Right atrium auricular region (tissue), 2 donors: Measurements from ENCODE around the gene TBC1D22B. TPM values are rescaled to one million over a fixed set of nuclear protein-coding genes. Genes with fewer than 3 reads are reported as not detected.
"Not testable (repeated sequence)": the region's sequence is repeated elsewhere in the genome, so short reads cannot be mapped to it uniquely, and the experiment has no call there.

Experiments used
- DNase-seq: peaks from one replicate; pipeline ENCODE4 v3.0.0-alpha.2; 2019; ENCODE audit warnings: low spot score
- H3K27ac ChIP-seq, 2 donors: fragments of 200-600 bp; sonication (generic); 1 replicate in 1 of 2; 2 replicates in 1 of 2; pipeline ENCODE4 v1.5.1; 2016 to 2019
- H3K27me3 ChIP-seq, 2 donors: fragments of 200-600 bp; sonication (generic); one replicate each; pipeline versions ENCODE4 v1.5.1 to v1.6.0; 2017 to 2019
- H3K36me3 ChIP-seq: fragments of 200-600 bp; sonication (generic); one replicate; pipeline ENCODE4 v1.5.1; 2016
- H3K4me1 ChIP-seq, 2 donors: fragments of 200-600 bp; sonication (generic); one replicate each; pipeline versions ENCODE4 v1.5.1 to v1.6.0; 2017 to 2019
- H3K4me3 ChIP-seq, 2 donors: fragments of 200-600 bp; sonication (generic); 1 replicate in 1 of 2; 2 replicates in 1 of 2; pipeline ENCODE4 v1.5.1; 2017 to 2019; ENCODE audit warnings: mild to moderate bottlenecking in 1 of 2, moderate library complexity in 1 of 2
- H3K9me3 ChIP-seq, 2 donors: fragments of 200-600 bp; sonication (generic); one replicate each; pipeline ENCODE4 v1.5.1; 2019
- total RNA-seq, 2 donors: library from RNA; depleted of rRNA; stranded (reverse); fragments of >200 nt; gene quantifications; one replicate each; pipeline ENCODE4 v1.1.0, GENCODE V29; 2016
- TF ChIP-seq, protein P1 (sequence below), 2 donors: fragments of 200-600 bp; sonication (generic); IDR thresholded peaks; one replicate each; pipeline ENCODE4 v1.5.1; 2019; ENCODE audit warnings: antibody characterized with exemption in 2 of 2

Gene TBC1D22B
- total RNA-seq, 2 donors from 2014 or later = 7.5 to 9.8 TPM

DNA sequence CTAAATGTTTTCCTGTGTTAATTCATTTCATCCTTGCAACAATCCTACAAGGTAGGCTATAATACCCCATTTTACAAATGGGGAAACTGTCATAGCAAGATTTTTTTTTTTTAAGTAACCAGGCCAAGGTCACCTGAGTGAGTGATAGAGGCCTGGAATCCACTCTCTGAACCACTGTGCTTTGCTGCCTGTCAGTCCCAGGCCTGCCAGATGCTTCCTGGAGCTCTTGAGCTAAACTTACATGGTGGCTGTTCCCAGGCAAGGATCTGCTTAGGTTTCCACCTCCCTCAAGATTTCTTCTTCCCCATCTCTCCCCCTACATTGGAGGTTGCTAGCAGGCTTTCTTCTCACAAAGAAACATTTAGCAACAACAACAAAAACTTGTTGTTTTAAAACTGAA is 63.5 kb downstream of the TBC1D22B start:
- no peaks in the 10 kb centered on the region for H3K9me3 ChIP-seq
- peaks cover 30% of the 10 kb centered on the region for H3K36me3 ChIP-seq
- H3K27ac ChIP-seq = peak overlapping the region; percentile 39 to 68
- TF ChIP-seq, protein P1, sequence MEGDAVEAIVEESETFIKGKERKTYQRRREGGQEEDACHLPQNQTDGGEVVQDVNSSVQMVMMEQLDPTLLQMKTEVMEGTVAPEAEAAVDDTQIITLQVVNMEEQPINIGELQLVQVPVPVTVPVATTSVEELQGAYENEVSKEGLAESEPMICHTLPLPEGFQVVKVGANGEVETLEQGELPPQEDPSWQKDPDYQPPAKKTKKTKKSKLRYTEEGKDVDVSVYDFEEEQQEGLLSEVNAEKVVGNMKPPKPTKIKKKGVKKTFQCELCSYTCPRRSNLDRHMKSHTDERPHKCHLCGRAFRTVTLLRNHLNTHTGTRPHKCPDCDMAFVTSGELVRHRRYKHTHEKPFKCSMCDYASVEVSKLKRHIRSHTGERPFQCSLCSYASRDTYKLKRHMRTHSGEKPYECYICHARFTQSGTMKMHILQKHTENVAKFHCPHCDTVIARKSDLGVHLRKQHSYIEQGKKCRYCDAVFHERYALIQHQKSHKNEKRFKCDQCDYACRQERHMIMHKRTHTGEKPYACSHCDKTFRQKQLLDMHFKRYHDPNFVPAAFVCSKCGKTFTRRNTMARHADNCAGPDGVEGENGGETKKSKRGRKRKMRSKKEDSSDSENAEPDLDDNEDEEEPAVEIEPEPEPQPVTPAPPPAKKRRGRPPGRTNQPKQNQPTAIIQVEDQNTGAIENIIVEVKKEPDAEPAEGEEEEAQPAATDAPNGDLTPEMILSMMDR (IDR thresholded peaks at IDR 0.05) = no peak
- no peak overlapping the region for H3K4me3 ChIP-seq
- no peak for DNase-seq
- peaks cover 0 to 31% of the 10 kb centered on the region in 2 donors for H3K4me1 ChIP-seq
- H3K27me3 ChIP-seq = no peaks in the 10 kb centered on the region

GRCh38 chr6:37321516-37322415 is 64.2 kb downstream of the TBC1D22B start:
- Histone ChIP-seq H3K36me3 (peaks cover 23% of the 10 kb centered on the region), H3K4me3 (no peak overlapping the region), H3K27me3 (no peaks in the 10 kb centered on the region), H3K9me3 (no peaks in the 10 kb centered on the region), H3K27ac (peak overlapping the region in 1 of 2 donors; percentile 68), H3K4me1 (peaks cover 0 to 31% of the 10 kb centered on the region in 2 donors)
- no peak for DNase-seq
- TF ChIP-seq, protein P1 (IDR thresholded peaks at IDR 0.05) = no peak

DNA sequence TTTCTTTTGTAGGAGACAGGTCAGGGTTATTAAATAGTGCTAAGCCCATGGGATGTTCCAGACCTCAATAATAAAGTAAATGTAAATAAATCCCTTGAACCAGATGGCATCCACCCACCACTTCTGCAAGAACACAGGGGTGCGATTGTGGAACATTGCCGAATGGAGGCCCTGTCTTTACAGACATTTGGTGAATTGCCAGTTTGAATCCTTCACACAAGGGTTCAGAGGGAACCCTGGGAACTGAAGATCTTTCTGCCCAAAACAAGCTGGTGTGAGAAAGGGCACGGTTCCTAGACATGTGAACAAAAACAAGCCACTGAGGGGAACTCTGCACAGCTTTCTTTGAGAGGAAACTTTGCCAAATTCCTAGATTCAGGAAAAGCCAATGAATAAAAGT is 66.0 kb downstream of the TBC1D22B start:
- no peaks in the 10 kb centered on the region for H3K9me3 ChIP-seq
- no peaks in the 10 kb centered on the region for H3K27me3 ChIP-seq
- peaks cover 0 to 31% of the 10 kb centered on the region in 2 donors for H3K4me1 ChIP-seq
- TF ChIP-seq, protein P1 (IDR thresholded peaks at IDR 0.05) = no peak
- H3K27ac ChIP-seq = no peak overlapping the region
- no peak for DNase-seq
- peaks cover 5% of the 10 kb centered on the region for H3K36me3 ChIP-seq
- no peak overlapping the region for H3K4me3 ChIP-seq

DNA sequence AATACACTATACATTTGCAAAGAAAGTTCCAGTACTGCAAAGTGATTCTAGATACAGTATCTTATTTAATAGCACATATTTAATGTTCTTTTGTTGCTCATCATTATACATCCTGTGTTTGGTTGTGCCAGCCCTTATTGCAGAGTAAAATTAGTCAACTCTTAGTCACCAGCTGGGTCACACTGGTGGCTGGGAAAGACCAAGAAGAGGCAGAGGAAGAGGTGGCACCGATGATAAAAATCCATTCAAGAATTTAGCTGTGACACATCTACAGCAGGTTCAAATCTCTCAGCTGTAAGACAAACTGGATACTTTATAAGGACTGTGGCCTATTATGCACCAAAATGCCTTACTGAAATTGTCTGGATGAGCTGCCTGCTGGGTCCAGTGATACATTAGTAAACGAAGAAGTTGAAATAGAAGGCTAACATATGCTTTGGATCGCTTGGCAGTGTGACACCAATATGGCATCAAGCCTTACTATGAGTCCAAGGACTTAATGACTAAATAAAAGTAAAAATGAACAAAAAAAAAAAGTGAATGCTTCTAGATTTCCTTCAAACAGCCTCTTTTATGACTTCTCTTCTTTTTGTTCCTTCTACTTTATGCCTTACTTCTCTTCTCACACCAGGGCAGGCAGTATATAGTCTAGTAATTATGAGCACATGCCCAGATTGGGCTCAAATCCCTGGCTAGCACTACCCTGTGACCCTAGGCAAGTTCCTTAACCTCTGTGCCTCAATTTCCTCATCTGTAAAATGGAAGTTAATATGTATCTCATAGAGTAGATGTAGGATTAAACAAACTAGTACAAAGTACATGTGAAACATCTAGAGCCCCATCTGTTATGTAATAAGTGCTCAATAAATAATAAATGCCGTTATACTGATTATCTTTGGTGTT is 66.8 kb downstream of the TBC1D22B start:
- Histone ChIP-seq H3K36me3 (peaks cover 5% of the 10 kb centered on the region), H3K9me3 (no peaks in the 10 kb centered on the region), H3K27me3 (no peaks in the 10 kb centered on the region), H3K4me3 (no peak overlapping the region), H3K4me1 (peaks cover 0 to 27% of the 10 kb centered on the region in 2 donors), H3K27ac (no peak overlapping the region)
- DNase-seq = no peak
- TF ChIP-seq, protein P1 (IDR thresholded peaks at IDR 0.05) = no peak

GRCh38 chr6:37330345-37330744 is 72.8 kb downstream of the TBC1D22B start:
- not testable (repeated sequence) for H3K27me3 ChIP-seq

DNA sequence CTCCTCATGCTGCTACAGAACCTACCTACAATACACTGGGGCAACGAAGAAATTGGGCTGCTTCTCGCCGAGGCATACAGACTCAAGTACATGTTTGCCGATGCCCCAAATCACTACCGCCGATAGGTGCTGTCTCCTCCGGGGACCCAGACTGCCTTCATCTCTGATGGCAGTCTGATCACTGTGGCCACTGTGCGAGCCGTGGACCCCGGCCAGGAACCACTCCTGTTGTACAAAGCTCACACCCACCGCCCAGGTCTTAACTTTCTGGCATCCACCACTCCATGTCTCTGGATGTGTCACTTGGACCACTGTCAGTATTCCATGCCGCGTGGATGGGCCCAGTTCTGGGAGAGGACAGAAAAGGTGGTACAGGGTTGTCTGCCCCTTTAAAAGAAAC is 73.5 kb downstream of the TBC1D22B start:
- no peak for DNase-seq
- Histone ChIP-seq H3K4me1 (no peaks in the 10 kb centered on the region), H3K27ac (no peak overlapping the region), H3K27me3 (no peaks in the 10 kb centered on the region), H3K36me3 (peaks cover 10% of the 10 kb centered on the region), H3K9me3 (no peaks in the 10 kb centered on the region), H3K4me3 (no peak overlapping the region)
- TF ChIP-seq, protein P1 (IDR thresholded peaks at IDR 0.05) = no peak

More at GRCh38 chr6:37330345-37330744, 72.8 kb downstream of the TBC1D22B start:
- H3K27ac ChIP-seq, H3K9me3 ChIP-seq, H3K4me1 ChIP-seq, DNase-seq, H3K4me3 ChIP-seq, H3K36me3 ChIP-seq: not testable (repeated sequence)
